Activated B cell treated with CpG ODN at 0.5 μM for 24 hours (primary cell): ENCODE results near the gene SPINK1. TPM values are rescaled to one million over a fixed set of nuclear protein-coding genes. Genes with fewer than 3 reads are reported as not detected.

Source experiments
- ATAC-seq: fragments of 200-7000 bp; cut with Tn5 transposase; one replicate; pipeline ENCODE4 v1.10.0; 2021; ENCODE audit warnings: low read depth, mild to moderate bottlenecking, moderate library complexity
- CTCF ChIA-PET: fragments of 350-600 bp; sonication (Branson Sonifier 250); formaldehyde crosslinking; loops from one replicate; lab custom pipeline; 2021; ENCODE audit warnings: antibody characterized with exemption; lab: Charles Lee
- POLR2A ChIA-PET: fragments of 350-600 bp; sonication (Branson Sonifier 250); formaldehyde crosslinking; loops from one replicate; lab custom pipeline; 2021; ENCODE audit warnings: antibody characterized with exemption; lab: Charles Lee
- DNase-seq: peaks from one replicate; pipeline ENCODE4 v3.0.0; 2022
- H3K27ac Mint-ChIP-seq: one replicate; pipeline ENCODE4 v1.8.0; 2020; ENCODE audit warnings: mixed read lengths
- H3K27me3 Mint-ChIP-seq: one replicate; pipeline ENCODE4 v1.8.0; 2021; ENCODE audit warnings: mixed read lengths
- H3K36me3 Mint-ChIP-seq: one replicate; pipeline ENCODE4 v1.8.0; 2021; ENCODE audit warnings: low read depth, mixed read lengths
- H3K4me1 Mint-ChIP-seq: one replicate; pipeline ENCODE4 v1.8.0; 2021; ENCODE audit warnings: mixed read lengths
- H3K4me3 Mint-ChIP-seq: one replicate; pipeline ENCODE4 v1.8.0; 2020; ENCODE audit warnings: mild to moderate bottlenecking, mixed read lengths
- H3K9me3 Mint-ChIP-seq: one replicate; pipeline ENCODE4 v1.8.0; 2020; ENCODE audit warnings: mixed read lengths
- intact Hi-C: fragments of 100-400 bp; cut with micrococcal nuclease; formaldehyde crosslinking; loops from one replicate; pipeline ENCODE4 v1.15.1; 2024
- total RNA-seq: library from RNA; stranded (reverse); gene quantifications from 2 replicates; pipeline ENCODE4 v1.2.3, GENCODE V29; 2022
- TF ChIP-seq, protein P1 (sequence below): fragments of 200-600 bp; IDR thresholded peaks from one replicate; pipeline ENCODE4 v1.8.0; 2022; ENCODE audit warnings: antibody characterized with exemption, mild to moderate bottlenecking

SPINK1 gene
- total RNA-seq, 1 donor from 2014 or later: not detected

- Mint-ChIP-seq H3K36me3 (no peaks in the 10 kb centered on the region), H3K4me3 (no peak overlapping the region), H3K27ac (no peak overlapping the region), H3K27me3 (no peaks in the 10 kb centered on the region), H3K9me3 (peaks cover 7% of the 10 kb centered on the region), H3K4me1 (peaks cover 6% of the 10 kb centered on the region)
- TF ChIP-seq, protein P1, sequence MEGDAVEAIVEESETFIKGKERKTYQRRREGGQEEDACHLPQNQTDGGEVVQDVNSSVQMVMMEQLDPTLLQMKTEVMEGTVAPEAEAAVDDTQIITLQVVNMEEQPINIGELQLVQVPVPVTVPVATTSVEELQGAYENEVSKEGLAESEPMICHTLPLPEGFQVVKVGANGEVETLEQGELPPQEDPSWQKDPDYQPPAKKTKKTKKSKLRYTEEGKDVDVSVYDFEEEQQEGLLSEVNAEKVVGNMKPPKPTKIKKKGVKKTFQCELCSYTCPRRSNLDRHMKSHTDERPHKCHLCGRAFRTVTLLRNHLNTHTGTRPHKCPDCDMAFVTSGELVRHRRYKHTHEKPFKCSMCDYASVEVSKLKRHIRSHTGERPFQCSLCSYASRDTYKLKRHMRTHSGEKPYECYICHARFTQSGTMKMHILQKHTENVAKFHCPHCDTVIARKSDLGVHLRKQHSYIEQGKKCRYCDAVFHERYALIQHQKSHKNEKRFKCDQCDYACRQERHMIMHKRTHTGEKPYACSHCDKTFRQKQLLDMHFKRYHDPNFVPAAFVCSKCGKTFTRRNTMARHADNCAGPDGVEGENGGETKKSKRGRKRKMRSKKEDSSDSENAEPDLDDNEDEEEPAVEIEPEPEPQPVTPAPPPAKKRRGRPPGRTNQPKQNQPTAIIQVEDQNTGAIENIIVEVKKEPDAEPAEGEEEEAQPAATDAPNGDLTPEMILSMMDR: no peak
- ATAC-seq: no peak
- DNase-seq: no peak
- ChIA-PET POLR2A (no interaction called here), CTCF (no interaction called here)
- intact Hi-C loops: no loop called here
These were observed 54.5 kb downstream of the SPINK1 start for GRCh38 chr5:147776989-147777388.

Other genes starting within 250 kb of the SPINK1 start
- 2.0 and 3.1 TPM in 2 replicates for gene JAKMIP2, start 48.9 kb downstream of the SPINK1 start, total RNA-seq
- gene SCGB3A2, start 47.0 kb upstream of the SPINK1 start, total RNA-seq: not detected in 2 replicates
- gene C5orf46, start 74.9 kb upstream of the SPINK1 start, total RNA-seq: not detected in 2 replicates
- not detected in 2 replicates for gene SPINK5, start 232.3 kb upstream of the SPINK1 start, total RNA-seq